Keratinocyte (primary cell): ENCODE results near the gene MS4A15.

Source experiments
- CTCF ChIP-seq, 3 experiments: IDR thresholded peaks in 1 of 3; conservative IDR thresholded peaks in 1 of 3; optimal IDR thresholded peaks in 1 of 3; 2 replicates in 2 of 3; 3 replicates in 1 of 3; pipeline versions ENCODE3 to v1.5.1; 2011; ENCODE audit warnings: low read length in 3 of 3, mild to moderate bottlenecking in 3 of 3, moderate library complexity in 2 of 3, control low read depth in 1 of 3, inconsistent platforms in 1 of 3; ENCODE audit not compliant: insufficient read depth in 2 of 3; ENCODE audit errors: extremely low read depth in 1 of 3
- EZH2 ChIP-seq: IDR thresholded peaks from one replicate; pipeline ENCODE4 v1.6.1; 2012; ENCODE audit warnings: inconsistent platforms, mild to moderate bottlenecking, low read length, moderate library complexity

- TF ChIP-seq CTCF (optimal IDR thresholded peaks at IDR 0.05 in 1 of 3, IDR thresholded peaks at IDR 0.05 in 1 of 3, conservative IDR thresholded peaks at IDR 0.05 in 1 of 3; ENCODE audit: extremely low read depth in 1 of 3, insufficient read depth in 2 of 3, low read length in 3 of 3) (no peak), EZH2 (no peak)
Measured at GRCh38 chr11:60740573-60740972, 16.1 kb upstream of the MS4A15 start.
